Neural progenitor cell (in vitro differentiated cells): ENCODE measurements around the gene MAD2L2. TPM values are rescaled to one million over a fixed set of nuclear protein-coding genes. Genes with fewer than 3 reads are reported as not detected.

Experiments used
- DNase-seq: peaks from one replicate; pipeline ENCODE4 v3.0.0-alpha.2; 2016; ENCODE audit warnings: low spot score
- H2AFZ ChIP-seq: fragments of 200-600 bp; sonication (generic); replicated peaks from 2 replicates; pipeline ENCODE4 v1.6.1; 2016; ENCODE audit warnings: antibody characterized with exemption
- H3F3A ChIP-seq: fragments of 200-600 bp; sonication (generic); 2 replicates; pipeline ENCODE4 v1.6.1; 2016; ENCODE audit warnings: antibody characterized with exemption, low read depth
- H3K27ac ChIP-seq: fragments of 200-600 bp; sonication (generic); 2 replicates; pipeline ENCODE4 v1.5.1; 2016; ENCODE audit warnings: mild to moderate bottlenecking
- H3K27me3 ChIP-seq: fragments of 200-600 bp; sonication (generic); 2 replicates; pipeline ENCODE4 v1.6.1; 2016; ENCODE audit warnings: mild to moderate bottlenecking, moderate library complexity
- H3K36me3 ChIP-seq: fragments of 200-600 bp; sonication (generic); 2 replicates; pipeline ENCODE4 v1.5.1; 2016
- H3K4me1 ChIP-seq: fragments of 200-600 bp; sonication (generic); 2 replicates; pipeline ENCODE4 v1.6.1; 2016; ENCODE audit warnings: mixed run types
- H3K4me2 ChIP-seq: fragments of 200-600 bp; sonication (generic); 2 replicates; pipeline ENCODE4 v1.6.1; 2016
- H3K4me3 ChIP-seq: fragments of 200-600 bp; sonication (generic); 2 replicates; pipeline ENCODE4 v1.5.1; 2016
- H3K79me2 ChIP-seq: fragments of 200-600 bp; sonication (generic); 2 replicates; pipeline ENCODE4 v1.6.1; 2016; ENCODE audit warnings: low read depth
- H3K9ac ChIP-seq: fragments of 200-600 bp; sonication (generic); 2 replicates; pipeline ENCODE4 v1.6.1; 2016
- H3K9me3 ChIP-seq: fragments of 200-600 bp; sonication (generic); 2 replicates; pipeline ENCODE4 v1.5.1; 2016; ENCODE audit warnings: low read depth
- H4K20me1 ChIP-seq: fragments of 200-600 bp; sonication (generic); 2 replicates; pipeline ENCODE4 v1.6.1; 2016; ENCODE audit warnings: low read depth
- H3K27ac Mint-ChIP-seq: 3 replicates; pipeline ENCODE4 v1.8.0; 2021; ENCODE audit warnings: mixed read lengths
- H3K27me3 Mint-ChIP-seq: 2 replicates; pipeline ENCODE4 v1.8.0; 2022; ENCODE audit warnings: low read depth, mild to moderate bottlenecking, inconsistent platforms, moderate library complexity, mixed read lengths; ENCODE audit not compliant: insufficient read depth
- H3K36me3 Mint-ChIP-seq: 3 replicates; pipeline ENCODE4 v1.8.0; 2021; ENCODE audit warnings: mixed read lengths
- H3K4me1 Mint-ChIP-seq: 3 replicates; pipeline ENCODE4 v1.8.0; 2021; ENCODE audit warnings: mixed read lengths
- H3K4me3 Mint-ChIP-seq: 3 replicates; pipeline ENCODE4 v1.8.0; 2021; ENCODE audit warnings: mild to moderate bottlenecking, moderate library complexity, mixed read lengths
- H3K9me3 Mint-ChIP-seq: 3 replicates; pipeline ENCODE4 v1.8.0; 2020; ENCODE audit warnings: mixed read lengths
- EZH2 ChIP-seq: fragments of 200-600 bp; sonication (generic); IDR thresholded peaks from 2 replicates; pipeline ENCODE4 v1.6.1; 2017; ENCODE audit warnings: antibody characterized with exemption, mild to moderate bottlenecking, moderate library complexity
- EZH2phosphoT487 ChIP-seq: fragments of 200-600 bp; sonication (generic); IDR thresholded peaks from 2 replicates; pipeline ENCODE4 v1.6.1; 2017; ENCODE audit warnings: antibody characterized with exemption
- total RNA-seq: library from RNA; depleted of rRNA; stranded (reverse); fragments of >200 nt; gene quantifications from 2 replicates; pipeline ENCODE4 v1.2.3, GENCODE V29; 2015; ENCODE audit warnings: low replicate concordance
- TF ChIP-seq, protein P1 (sequence below): fragments of 200-600 bp; sonication (generic); IDR thresholded peaks from 2 replicates; pipeline ENCODE4 v1.5.1; 2017; ENCODE audit warnings: antibody characterized with exemption, mild to moderate bottlenecking

The MAD2L2 gene
- total RNA-seq, 1 donor from 2014 or later: 108 TPM

DNA sequence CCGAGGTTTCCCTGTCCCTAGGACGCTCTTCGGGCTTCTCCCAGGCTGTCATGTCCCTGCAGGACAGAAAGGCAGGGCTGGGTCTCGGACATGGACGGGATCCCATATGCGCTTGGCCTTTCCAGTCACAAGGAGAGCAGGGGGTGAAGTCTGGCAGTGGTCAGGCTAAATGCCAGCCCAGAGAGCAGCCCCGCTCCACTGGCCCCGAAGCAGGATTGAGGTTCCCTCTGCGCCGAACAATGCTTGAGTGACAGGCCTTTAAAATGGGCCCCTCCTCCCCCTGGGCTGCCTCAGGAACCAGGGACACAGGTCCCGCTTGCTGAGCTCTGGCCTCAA is 23.2 kb upstream of the MAD2L2 start:
- Histone ChIP-seq H3K36me3 (no peaks in the 10 kb centered on the region), H3K4me1 (peaks cover 48% of the 10 kb centered on the region), H3K4me3 (peak overlapping the region; percentile 21), H2AFZ (no peak overlapping the region), H4K20me1 (peaks cover 76% of the 10 kb centered on the region), H3K9ac (no peak overlapping the region), H3K27me3 (no peaks in the 10 kb centered on the region), H3K9me3 (no peaks in the 10 kb centered on the region), H3F3A (peaks cover 34% of the 10 kb centered on the region), H3K27ac (peak overlapping the region; percentile 29), H3K4me2 (peak overlapping the region; percentile 75), H3K79me2 (peaks cover 64% of the 10 kb centered on the region)
- H3K9me3 Mint-ChIP-seq: no peaks in the 10 kb centered on the region
- H3K27ac Mint-ChIP-seq: peak overlapping the region; percentile 95
- no peaks in the 10 kb centered on the region for H3K36me3 Mint-ChIP-seq
- TF ChIP-seq, protein P1, sequence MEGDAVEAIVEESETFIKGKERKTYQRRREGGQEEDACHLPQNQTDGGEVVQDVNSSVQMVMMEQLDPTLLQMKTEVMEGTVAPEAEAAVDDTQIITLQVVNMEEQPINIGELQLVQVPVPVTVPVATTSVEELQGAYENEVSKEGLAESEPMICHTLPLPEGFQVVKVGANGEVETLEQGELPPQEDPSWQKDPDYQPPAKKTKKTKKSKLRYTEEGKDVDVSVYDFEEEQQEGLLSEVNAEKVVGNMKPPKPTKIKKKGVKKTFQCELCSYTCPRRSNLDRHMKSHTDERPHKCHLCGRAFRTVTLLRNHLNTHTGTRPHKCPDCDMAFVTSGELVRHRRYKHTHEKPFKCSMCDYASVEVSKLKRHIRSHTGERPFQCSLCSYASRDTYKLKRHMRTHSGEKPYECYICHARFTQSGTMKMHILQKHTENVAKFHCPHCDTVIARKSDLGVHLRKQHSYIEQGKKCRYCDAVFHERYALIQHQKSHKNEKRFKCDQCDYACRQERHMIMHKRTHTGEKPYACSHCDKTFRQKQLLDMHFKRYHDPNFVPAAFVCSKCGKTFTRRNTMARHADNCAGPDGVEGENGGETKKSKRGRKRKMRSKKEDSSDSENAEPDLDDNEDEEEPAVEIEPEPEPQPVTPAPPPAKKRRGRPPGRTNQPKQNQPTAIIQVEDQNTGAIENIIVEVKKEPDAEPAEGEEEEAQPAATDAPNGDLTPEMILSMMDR: no peak
- no peak for TF ChIP-seq EZH2
- peak; percentile 84 for DNase-seq
- H3K4me1 Mint-ChIP-seq: peaks cover 54% of the 10 kb centered on the region
- peaks cover 3% of the 10 kb centered on the region for H3K27me3 Mint-ChIP-seq
- peak overlapping the region; percentile 66 for H3K4me3 Mint-ChIP-seq

DNA sequence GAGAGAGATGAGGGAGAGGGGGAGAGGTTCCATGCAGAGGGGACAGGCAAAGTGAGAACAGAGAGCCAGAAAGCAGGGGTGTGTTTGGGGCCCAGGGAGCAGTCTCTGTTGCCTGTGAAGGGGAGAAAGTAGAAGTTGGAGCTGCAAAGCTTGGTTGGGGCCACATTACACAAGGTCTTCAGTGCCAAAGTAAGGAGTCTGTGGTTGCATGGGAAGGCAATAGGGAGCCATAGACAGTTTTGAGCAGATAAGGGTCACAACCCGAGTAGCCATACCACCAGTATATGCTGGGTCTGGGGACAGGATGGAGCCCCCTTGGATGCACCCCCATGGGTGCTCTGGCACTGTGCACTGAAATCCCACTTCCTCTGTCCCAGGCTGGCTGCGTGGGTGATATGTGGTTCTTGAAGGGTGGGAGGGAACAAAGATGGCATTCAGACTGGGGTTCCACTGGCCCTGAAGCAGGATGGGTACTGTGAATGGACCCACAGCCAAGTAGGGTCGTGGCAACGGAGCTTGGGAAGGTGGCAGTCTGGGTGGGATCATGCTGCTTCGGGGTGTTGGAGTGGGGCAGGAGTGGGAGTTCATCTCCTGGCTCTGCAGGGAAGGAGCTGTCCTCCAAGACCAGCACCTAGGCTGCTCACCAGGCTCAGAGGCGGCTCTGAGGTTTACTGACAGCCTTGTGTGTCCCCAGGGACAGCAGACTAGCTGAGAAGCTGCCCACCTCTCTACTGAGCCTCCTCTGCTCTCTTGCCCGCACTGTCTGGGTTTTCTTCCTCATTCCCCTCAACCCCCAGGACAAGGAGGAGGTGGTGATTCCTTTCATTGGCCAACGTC is 22.6 kb upstream of the MAD2L2 start:
- Mint-ChIP-seq H3K27me3 (no peaks in the 10 kb centered on the region), H3K36me3 (no peaks in the 10 kb centered on the region), H3K4me3 (peak overlapping the region; percentile 66), H3K27ac (peak overlapping the region; percentile 95), H3K9me3 (no peaks in the 10 kb centered on the region), H3K4me1 (peaks cover 52% of the 10 kb centered on the region)
- no peak for DNase-seq
- H3K27me3 ChIP-seq: no peaks in the 10 kb centered on the region
- no peak overlapping the region for H2AFZ ChIP-seq
- H4K20me1 ChIP-seq: peaks cover 76% of the 10 kb centered on the region
- H3K27ac ChIP-seq: peak overlapping the region; percentile 29
- H3K4me1 ChIP-seq: peaks cover 48% of the 10 kb centered on the region
- no peak overlapping the region for H3K9ac ChIP-seq
- H3K79me2 ChIP-seq: peaks cover 70% of the 10 kb centered on the region
- H3K4me2 ChIP-seq: peak overlapping the region; percentile 75
- no peaks in the 10 kb centered on the region for H3K36me3 ChIP-seq
- H3K9me3 ChIP-seq: no peaks in the 10 kb centered on the region
- H3K4me3 ChIP-seq: peak overlapping the region; percentile 21
- TF ChIP-seq EZH2phosphoT487: no peak
- TF ChIP-seq EZH2: no peak
- TF ChIP-seq, protein P1: no peak
- peaks cover 34% of the 10 kb centered on the region for H3F3A ChIP-seq

DNA sequence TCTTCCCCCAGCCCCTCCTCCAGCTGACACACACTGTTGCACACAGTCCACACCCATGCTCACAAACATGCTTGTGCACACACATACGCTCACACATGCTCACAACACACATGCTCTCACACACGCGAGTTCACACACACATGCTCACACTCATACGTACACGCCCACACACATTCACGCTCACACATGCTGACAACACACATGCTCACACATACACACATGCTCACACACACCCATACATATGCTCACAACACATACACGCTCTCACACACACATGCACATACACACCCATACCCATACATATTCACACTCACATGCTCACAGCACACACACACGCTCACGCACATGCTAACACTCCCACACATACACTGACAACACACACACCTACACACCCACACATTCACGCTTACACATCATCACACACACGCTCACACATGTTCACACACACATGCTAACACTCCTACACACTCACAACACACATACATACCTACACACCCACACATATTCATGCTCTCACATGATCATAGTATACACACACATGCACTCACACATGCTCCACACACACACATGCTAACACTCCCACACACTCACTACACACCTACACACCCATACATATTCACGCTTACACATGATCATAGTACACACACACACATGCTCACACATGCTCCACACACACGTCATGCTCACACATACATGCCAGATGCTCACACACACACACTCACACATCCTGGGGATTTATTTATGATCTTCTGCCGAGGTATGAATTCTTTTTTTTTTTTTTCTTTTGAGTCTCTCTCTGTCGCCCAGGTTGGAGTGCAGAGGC is 21.2 kb upstream of the MAD2L2 start:
- no peaks in the 10 kb centered on the region for H3K27me3 Mint-ChIP-seq
- Histone ChIP-seq H3K27me3 (no peaks in the 10 kb centered on the region), H3F3A (peaks cover 41% of the 10 kb centered on the region), H3K4me2 (no peak overlapping the region), H4K20me1 (peaks cover 72% of the 10 kb centered on the region), H3K4me3 (no peak overlapping the region), H3K79me2 (peaks cover 82% of the 10 kb centered on the region), H2AFZ (no peak overlapping the region), H3K9me3 (no peaks in the 10 kb centered on the region), H3K27ac (no peak overlapping the region), H3K4me1 (peaks cover 44% of the 10 kb centered on the region), H3K36me3 (no peaks in the 10 kb centered on the region), H3K9ac (no peak overlapping the region)
- no peaks in the 10 kb centered on the region for H3K9me3 Mint-ChIP-seq
- DNase-seq: no peak
- peaks cover 43% of the 10 kb centered on the region for H3K4me1 Mint-ChIP-seq
- H3K4me3 Mint-ChIP-seq: no peak overlapping the region
- no peaks in the 10 kb centered on the region for H3K36me3 Mint-ChIP-seq
- no peak overlapping the region for H3K27ac Mint-ChIP-seq
- no peak for TF ChIP-seq EZH2phosphoT487
- no peak for TF ChIP-seq EZH2
- TF ChIP-seq, protein P1: no peak
